SK-N-SH (cell line): ENCODE results near the gene RUSC2.

Source experiments
- EP300 ChIP-seq, 2 experiments: IDR thresholded peaks; 2 replicates each; pipeline versions ENCODE4 v1.4.0 to v1.6.1; 2012; ENCODE audit warnings: borderline replicate concordance in 1 of 2, low read depth in 1 of 2, low read length in 1 of 2
- RAD21 ChIP-seq: IDR thresholded peaks from 2 replicates; pipeline ENCODE4 v1.6.1; 2012; ENCODE audit warnings: mild to moderate bottlenecking, low read length
- TF ChIP-seq, protein P1 (sequence below): fragments of 200-600 bp; sonication (generic); IDR thresholded peaks from 2 replicates; pipeline ENCODE4 v1.6.1; 2017; ENCODE audit warnings: antibody characterized with exemption, mild to moderate bottlenecking, moderate library complexity

DNA sequence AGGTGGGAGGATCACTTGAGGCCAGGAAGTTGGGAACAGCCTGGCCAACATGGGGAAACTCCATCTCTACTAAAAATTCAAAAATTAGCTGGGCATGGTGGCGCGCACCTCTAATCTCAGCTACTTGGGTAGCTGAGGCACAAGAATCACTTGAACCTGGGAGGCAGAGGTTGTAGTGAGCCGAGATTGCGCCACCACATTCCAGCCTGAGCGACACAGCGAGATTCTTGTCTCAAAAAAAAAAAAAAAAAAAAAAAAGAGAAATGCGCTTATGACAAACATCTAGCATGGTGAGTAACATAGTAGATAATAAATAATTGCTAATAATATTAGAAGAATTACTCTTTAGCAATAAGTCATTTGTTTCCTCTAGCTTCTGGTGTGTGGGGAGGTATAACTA, 25.9 kb downstream of the RUSC2 start:
- TF ChIP-seq, protein P1, sequence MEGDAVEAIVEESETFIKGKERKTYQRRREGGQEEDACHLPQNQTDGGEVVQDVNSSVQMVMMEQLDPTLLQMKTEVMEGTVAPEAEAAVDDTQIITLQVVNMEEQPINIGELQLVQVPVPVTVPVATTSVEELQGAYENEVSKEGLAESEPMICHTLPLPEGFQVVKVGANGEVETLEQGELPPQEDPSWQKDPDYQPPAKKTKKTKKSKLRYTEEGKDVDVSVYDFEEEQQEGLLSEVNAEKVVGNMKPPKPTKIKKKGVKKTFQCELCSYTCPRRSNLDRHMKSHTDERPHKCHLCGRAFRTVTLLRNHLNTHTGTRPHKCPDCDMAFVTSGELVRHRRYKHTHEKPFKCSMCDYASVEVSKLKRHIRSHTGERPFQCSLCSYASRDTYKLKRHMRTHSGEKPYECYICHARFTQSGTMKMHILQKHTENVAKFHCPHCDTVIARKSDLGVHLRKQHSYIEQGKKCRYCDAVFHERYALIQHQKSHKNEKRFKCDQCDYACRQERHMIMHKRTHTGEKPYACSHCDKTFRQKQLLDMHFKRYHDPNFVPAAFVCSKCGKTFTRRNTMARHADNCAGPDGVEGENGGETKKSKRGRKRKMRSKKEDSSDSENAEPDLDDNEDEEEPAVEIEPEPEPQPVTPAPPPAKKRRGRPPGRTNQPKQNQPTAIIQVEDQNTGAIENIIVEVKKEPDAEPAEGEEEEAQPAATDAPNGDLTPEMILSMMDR: no peak
- TF ChIP-seq RAD21 (no peak), EP300 (IDR thresholded peaks at IDR 0.05; ENCODE audit: borderline replicate concordance in 1 of 2, low read depth in 1 of 2, low read length in 1 of 2) (no peak)
